Anterior cingulate cortex (tissue), 58 donors: ENCODE data around the gene ASIC3.

Experiments
- DNase-seq, 58 donors: peaks; one replicate each; lab custom pipeline; 2025; lab: John Stamatoyannopoulos, UW

Gene ASIC3

GRCh38 chr7:151068069-151068773 is 19.9 kb downstream of the ASIC3 start:
- no peak for DNase-seq

DNA sequence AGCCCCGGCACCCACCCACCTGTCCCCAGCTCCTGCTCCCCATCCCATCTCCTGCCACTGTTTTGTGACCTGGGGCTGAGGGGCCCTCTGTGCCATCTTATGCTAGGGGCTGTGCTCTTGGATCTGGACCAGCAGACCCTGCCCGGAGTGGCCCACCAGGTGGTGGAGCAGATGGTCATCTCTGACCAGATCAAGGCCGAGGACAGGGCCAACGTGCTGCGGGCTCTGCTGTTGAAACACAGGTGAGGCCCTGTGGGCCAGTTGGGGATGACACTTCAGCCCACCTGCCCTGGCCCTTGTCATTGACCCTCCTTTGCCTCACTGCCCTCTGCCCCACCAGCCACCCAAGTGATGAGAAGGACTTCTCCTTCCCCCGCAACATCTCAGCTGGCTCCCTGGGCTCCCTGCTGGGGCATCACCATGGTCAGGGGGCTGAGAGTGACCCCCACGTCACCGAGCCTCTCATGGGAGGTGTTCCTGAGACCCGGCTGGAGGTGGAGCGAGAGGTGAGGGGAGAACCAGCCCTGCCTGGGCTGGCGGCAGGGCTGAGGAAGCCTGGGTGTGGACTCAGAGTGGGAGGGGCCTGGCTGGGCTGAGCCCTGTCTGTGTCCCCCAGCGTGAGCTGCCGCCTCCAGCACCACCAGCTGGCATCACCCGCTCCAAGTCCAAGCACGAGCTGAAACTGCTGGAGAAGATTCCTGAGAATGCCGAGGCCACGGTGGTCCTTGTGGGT is 21.7 kb downstream of the ASIC3 start:
- DNase-seq: no peak

DNA sequence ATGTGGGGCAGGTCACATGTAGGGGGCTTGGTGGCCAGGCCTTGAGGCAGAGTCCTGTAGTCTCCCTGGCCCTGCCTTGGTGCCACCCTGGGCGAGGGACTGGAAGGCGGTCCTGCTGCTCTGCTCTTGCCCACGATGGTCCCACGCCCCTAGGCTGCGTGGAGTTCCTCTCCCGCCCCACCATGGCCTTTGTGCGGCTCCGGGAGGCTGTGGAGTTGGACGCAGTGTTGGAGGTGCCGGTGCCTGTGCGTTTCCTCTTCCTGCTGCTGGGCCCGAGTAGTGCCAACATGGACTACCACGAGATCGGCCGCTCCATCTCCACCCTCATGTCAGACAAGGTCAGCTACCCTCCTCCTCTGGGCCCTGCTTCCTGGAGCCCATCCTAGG is 22.2 kb downstream of the ASIC3 start:
- DNase-seq: no peak

- DNase-seq: no peak
Measured at GRCh38 chr7:151071032-151071866, 22.9 kb downstream of the ASIC3 start.

DNA sequence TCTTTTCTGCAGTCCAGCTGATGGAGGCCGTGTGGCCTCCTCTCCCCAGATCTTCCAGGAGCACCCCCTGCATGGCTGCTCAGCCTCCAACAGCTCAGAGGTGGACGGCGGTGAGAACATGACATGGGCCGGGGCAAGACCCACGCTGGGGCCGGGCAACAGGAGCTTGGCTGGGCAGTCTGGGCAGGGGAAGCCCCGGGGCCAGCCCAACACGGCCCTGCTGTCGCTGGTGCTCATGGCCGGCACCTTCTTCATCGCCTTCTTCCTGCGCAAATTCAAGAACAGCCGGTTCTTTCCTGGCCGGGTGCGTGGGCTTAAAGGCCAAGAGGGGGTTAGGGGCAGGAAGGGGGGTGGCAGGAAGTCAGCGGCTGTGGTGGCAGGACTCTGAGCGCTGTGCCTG is 25.7 kb downstream of the ASIC3 start:
- DNase-seq: no peak

DNA sequence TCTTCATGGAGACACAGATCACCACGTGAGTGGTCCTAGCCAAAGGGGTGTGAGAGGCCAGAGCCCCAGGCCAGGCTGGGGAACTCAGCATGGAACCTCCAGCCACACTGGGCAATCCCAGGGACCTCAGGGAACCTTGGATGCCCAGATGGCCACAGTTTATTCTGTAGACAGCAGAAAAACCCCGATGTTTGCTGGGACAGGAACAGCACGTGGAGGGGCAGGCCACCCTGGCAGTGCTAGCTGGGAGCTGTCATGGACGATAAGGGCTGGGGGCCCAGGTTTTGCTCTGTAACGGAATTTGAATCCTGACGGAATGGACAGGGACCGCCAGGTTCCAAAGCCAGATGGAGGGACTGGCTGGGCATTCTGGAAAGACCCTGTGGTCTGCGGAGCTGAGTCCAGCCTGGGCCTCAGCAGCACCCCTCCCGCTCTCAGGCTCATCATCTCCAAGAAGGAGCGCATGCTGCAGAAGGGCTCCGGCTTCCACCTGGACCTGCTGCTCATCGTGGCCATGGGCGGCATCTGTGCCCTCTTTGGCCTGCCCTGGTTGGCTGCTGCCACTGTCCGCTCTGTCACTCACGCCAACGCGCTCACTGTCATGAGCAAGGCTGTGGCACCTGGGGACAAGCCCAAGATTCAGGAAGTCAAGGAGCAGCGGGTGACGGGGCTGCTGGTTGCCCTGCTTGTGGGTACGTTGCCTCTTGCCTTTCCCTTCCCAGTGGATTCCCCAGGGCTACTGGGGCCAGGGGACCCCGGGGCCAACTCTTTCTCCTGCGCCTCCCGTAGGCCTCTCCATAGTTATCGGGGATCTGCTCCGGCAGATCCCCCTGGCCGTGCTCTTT is 26.7 kb downstream of the ASIC3 start:
- no peak for DNase-seq

GRCh38 chr7:151075662-151075971 is 27.3 kb downstream of the ASIC3 start:
- DNase-seq: no peak

- no peak for DNase-seq
Measured at GRCh38 chr7:151075978-151076426, 27.7 kb downstream of the ASIC3 start.

DNA sequence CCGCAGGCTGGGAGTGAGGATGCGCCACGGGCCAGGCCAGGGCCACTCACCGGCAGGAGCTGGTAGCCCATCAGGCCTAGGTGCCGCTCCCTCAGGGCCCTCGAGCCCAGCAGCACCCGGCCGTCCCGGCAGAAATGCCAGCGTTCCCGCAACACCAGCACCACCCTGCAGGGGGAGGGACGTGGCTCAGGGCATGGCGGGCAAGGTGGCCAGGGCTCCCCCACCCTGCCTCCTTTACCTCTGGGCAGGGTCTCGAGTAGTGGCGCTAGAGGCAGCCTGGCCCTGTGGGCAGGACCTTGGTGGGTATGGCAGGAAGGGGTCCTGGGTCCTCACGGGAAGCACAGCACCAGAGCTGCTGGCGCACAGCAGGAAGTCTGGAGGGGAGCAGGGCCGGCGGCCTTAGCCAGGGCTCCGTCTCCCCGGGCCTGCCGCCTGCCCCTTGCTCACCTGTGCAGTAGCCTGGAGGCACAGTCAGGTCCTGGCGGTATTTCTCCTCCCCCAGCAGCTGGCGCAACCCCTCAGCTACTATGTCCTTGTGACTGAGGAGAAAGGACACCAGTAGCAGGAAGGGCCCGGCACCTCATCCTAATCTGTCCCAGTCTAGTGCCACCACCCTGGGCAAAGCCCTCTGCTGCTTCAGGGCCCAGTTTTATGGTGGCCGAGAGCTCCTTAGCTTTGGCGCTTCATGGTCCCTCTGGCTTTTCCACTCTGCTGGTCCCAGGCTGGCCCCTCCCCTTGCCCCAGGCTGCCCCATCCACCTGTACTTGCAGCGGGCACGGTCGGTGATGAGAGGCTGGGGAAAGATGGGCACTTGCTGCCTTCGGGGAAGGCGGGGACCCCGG is 28.8 kb downstream of the ASIC3 start:
- no peak for DNase-seq

GRCh38 chr7:151077705-151078232 is 29.4 kb downstream of the ASIC3 start:
- DNase-seq: no peak

DNA sequence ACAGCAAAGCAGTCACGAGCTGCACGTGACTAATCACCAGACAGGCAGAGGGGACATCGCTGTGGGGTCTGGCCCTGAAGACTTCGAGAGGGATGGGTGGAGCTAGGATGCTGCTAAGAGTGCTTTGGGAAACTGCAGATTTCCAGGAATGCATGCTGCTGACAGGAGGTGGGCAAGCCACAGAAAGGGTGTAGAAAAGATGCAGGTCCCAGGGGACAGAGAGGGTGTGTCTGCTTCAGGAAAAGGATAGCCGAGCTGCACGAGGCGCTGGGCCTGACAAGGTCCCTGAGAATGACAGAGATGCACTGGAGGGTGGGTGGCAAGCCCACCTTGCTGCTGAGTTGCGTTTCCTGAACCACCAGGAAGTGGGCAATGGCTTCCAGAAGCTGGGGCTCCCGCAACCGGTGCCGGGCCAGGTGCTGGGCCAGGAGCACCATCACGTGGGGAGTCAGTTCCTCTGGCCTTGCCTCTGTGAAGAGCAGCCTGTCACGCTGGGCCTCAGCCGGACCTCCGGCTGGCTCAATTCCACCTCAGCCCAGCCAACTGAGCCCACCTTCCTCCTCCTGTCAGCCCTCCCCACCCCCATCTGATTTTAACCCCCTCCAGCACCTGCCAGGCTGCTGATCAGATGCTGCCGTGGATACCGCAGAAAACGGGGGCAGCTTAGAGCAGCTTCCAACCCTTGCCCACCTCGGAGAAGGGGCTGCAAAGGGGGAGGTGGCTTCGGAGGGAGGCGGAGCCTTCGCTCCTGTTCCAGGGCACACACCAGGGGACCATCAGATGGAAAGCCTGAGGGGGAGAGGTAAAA is 30.1 kb downstream of the ASIC3 start:
- DNase-seq: no peak

- no peak for DNase-seq
Measured at GRCh38 chr7:151079199-151079910, 31.0 kb downstream of the ASIC3 start.

DNA sequence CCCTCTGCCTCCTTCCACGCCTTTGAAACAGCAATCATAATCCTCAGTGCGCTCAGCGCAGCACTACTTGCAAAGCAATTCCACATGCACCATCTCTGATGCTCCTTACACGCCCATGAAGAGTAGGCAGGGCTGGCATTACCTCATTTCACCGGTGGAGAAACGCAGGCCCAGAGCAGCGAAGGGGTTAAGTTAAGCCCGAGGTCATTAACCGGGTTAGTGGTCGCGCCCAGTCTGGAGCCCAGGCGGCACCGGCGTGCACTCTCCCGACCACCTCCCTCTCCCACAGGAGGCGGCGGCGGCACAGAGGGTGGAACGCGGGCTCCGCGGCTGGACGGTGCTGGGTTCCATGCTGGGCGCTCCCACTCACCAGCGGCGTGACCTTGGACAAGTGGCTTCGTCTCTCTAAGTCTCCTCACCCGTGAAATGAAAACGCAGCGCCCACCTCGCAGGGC is 31.8 kb downstream of the ASIC3 start:
- peak in 5 of 58 donors; percentile 32 to 68 (median 58) for DNase-seq

- DNase-seq: peak; percentile 43 to 94 (median 88)
Measured at GRCh38 chr7:151080522-151081169, 32.3 kb downstream of the ASIC3 start, which contains the start of gene FASTK. Gene FASTK, minus strand, starts transcription at chr7:151080809. Its CDS starts 43 bp downstream, at chr7:151080766.

- DNase-seq: peak in 1 of 58 donors; percentile 12
Measured at GRCh38 chr7:151081170-151082101, 33.1 kb downstream of the ASIC3 start.
